NT2/D1 (cell line): ENCODE results near the gene CACNA1C.

Experiments
- SUZ12 ChIP-seq: IDR thresholded peaks from 2 replicates; pipeline ENCODE4 v1.6.1; 2011; ENCODE audit not compliant: insufficient read length, insufficient read depth; ENCODE audit errors: extremely low read depth
- YY1 ChIP-seq: IDR thresholded peaks from 2 replicates; pipeline ENCODE4 v1.6.1; 2011; ENCODE audit not compliant: insufficient read length, insufficient read depth

GRCh38 chr12:2567711-2568110 lies 514.9 kb downstream of the CACNA1C start:
- no peak for TF ChIP-seq YY1
- no peak for TF ChIP-seq SUZ12
